C4-2B (cell line): ENCODE data around the gene ARHGAP22.

ENCODE experiments used
- H3K27ac ChIP-seq: fragments of 450-650 bp; 2 replicates; pipeline ENCODE4 v1.5.1; 2017
- CTCF ChIP-seq: fragments of 450-650 bp; conservative IDR thresholded peaks from 2 replicates; pipeline ENCODE4 v1.5.1; 2017; ENCODE audit warnings: mild to moderate bottlenecking
- ZFX ChIP-seq: fragments of 450-650 bp; IDR thresholded peaks from 2 replicates; pipeline ENCODE4 v1.6.1; 2017

Gene ARHGAP22

GRCh38 chr10:48465860-48466521 lies 138.9 kb downstream of the ARHGAP22 start:
- H3K27ac ChIP-seq, result peak overlapping the region; percentile 38; the same call in 1 of the 2 replicates
- TF ChIP-seq CTCF (no peak), ZFX (no peak)

- TF ChIP-seq ZFX, result no peak
- TF ChIP-seq CTCF, result no peak
- peak overlapping the region; percentile 38 for H3K27ac ChIP-seq
Observed at GRCh38 chr10:48464871-48465736, 139.8 kb downstream of the ARHGAP22 start.

- TF ChIP-seq CTCF (no peak), ZFX (no peak)
- peak overlapping the region; percentile 38 for H3K27ac ChIP-seq
Observed at GRCh38 chr10:48464121-48464870, 140.6 kb downstream of the ARHGAP22 start.

- no peak overlapping the region for H3K27ac ChIP-seq
- TF ChIP-seq ZFX (no peak), CTCF (no peak)
Observed at GRCh38 chr10:48463318-48464003, 141.4 kb downstream of the ARHGAP22 start.

GRCh38 chr10:48462482-48463020 lies 142.3 kb downstream of the ARHGAP22 start:
- no peak for TF ChIP-seq ZFX
- no peak for TF ChIP-seq CTCF
- H3K27ac ChIP-seq, result no peak overlapping the region

GRCh38 chr10:48461623-48462481 lies 143.0 kb downstream of the ARHGAP22 start:
- H3K27ac ChIP-seq, result no peak overlapping the region
- no peak for TF ChIP-seq CTCF
- no peak for TF ChIP-seq ZFX
